Activated CD4-positive, alpha-beta T cell treated with anti-CD3 and anti-CD28 coated beads for 4 hours (primary cell): ENCODE data around the gene HLA-DQB2.
"Not testable (repeated sequence)": the region's sequence is repeated elsewhere in the genome, so short reads cannot be mapped to it uniquely, and the experiment has no call there.

Experiments
- DNase-seq, 2 donors: peaks; one replicate each; pipeline ENCODE4 v3.0.0-alpha.2; 2020

The HLA-DQB2 gene

GRCh38 chr6:32763421-32763820 is at the start of gene HLA-DQB2:
Gene HLA-DQB2, minus strand, starts transcription at chr6:32763532. Its CDS starts 62 bp downstream, at chr6:32763470.
- DNase-seq: no peak

- no peak for DNase-seq
Observed at GRCh38 chr6:32809171-32809570, 45.8 kb upstream of the HLA-DQB2 start.

DNA sequence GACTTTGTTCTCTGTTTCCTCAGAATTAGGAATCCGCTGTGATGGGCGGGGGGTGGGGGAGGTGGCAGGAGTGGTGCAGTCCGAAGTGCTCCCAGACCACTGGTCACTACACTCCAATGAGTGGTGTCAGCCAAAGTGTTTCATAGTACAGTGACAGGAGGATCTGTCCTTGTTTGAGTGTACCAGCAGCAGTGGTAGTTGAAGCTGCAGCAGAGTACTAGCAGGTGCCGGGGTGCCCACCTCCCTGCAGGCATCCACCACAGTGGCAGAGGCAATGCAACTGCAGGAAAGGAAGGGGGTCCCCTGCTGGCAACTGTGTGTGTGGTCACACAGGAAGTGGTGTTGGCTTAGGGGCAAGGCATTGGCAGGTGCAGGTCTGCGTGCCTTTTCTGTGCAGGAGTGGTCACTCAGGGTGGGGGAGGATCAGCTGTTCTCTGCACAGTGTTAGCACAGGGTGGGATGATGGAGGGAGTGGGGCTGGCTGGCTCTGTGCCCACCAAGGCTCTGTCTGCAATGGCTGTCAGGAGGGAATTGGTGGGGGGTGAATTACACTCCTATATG is 43.8 kb upstream of the HLA-DQB2 start:
- DNase-seq: no peak

DNA sequence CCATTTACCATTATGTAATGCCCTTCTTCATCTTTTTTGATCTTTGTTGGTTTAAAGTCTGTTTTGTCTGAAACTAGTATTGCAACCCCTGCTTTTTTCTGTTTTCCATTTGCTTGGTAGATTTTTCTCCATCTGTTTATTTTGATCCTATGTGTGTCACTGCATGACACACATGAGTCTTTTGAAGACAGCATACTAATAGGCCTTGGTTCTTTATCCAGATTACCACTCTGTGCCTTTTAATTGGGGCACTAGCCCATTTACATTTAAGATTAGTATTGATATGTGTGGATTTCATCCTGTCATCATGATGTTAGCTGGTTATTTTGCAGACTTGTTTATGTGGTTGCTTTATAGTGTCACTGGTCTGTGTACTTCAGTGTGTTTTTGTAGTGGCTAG is 42.1 kb upstream of the HLA-DQB2 start:
- not testable (repeated sequence) for DNase-seq

DNA sequence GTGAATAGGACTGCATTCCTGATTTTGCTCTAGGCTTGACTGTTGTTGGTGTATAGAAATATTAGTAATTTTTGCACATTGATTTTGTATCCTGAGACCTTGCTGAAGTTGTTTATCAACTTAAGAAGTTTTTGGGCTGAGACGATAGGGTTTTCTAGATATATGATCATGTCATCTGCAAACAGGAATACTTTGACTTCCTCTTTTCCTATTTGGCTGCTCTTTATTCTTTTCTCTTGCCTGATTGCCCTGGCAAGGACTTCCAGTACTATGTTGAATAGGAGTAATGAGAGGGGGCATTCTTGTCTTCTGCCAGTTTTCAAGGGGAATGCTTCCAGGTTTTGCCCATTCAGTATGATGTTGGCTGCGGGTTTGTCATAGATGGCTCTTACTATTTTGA is 40.1 kb upstream of the HLA-DQB2 start:
- no peak for DNase-seq

DNA sequence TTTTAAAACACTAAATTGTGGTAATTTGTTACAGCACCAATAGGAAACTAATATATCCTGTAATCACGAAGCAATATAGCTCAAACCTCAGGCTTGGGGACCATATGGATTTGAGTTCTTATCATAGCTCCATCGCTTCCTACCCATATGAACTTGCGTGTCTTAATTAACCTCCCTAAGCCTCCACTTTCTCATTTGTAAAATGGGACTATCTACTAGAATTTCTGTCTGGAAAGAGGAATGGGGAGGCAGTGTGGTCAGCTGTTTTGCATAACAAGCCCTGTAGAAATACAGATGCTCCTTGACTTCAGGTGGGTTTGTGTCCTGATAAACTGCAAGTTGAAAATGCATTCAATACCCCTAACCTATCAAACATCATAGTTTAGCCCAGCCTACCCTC is 36.4 kb upstream of the HLA-DQB2 start:
- DNase-seq: no peak

GRCh38 chr6:32799168-32799567 is 35.8 kb upstream of the HLA-DQB2 start:
- no peak for DNase-seq

GRCh38 chr6:32796848-32797776 is 33.8 kb upstream of the HLA-DQB2 start:
- DNase-seq: peak; percentile 57 to 82

GRCh38 chr6:32794510-32794909 is 31.2 kb upstream of the HLA-DQB2 start:
- no peak for DNase-seq

DNA sequence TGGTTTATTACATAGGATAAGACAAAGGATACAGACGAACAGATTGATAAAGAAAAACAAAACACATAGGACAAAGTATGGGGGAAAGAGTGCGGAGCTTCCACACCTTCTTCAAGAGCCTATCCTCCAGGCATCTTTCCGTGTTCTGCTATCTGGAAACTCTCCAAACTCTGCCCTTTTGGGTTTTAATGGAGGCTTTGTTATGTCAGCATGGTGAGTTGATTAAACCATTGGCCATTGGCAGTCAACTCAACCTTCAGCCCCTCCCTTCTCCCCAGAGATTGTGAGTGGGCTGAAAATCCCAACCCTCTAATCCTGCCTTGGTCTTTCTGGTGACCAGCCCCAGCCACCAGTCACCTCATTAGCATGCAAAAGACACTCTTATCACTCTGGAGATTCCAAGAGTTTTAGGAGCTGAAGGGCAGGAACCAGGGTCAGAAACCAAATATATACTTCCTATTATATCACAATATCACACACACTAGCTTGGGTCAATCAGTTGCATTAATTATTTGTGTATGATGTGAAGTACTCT is 29.6 kb upstream of the HLA-DQB2 start:
- no peak for DNase-seq

DNA sequence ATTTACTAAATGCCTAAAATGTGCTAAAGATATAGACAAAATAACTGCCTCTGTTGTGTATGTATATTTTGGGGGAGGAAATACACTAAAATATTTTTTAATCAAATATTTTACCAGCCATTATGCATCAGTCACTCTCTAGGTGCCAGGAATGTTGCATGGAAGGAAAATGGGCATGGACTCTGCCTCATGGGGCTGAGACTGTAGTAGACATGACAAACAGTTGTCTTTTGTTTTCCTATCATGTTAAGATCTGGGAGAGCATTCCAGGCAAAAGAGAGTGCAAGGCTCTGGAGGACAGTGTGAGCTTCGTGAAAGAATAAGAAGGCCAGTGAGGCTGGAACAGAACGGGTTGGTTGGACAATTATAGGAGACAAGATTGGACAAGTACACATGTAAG is 27.0 kb upstream of the HLA-DQB2 start:
- DNase-seq: no peak

DNA sequence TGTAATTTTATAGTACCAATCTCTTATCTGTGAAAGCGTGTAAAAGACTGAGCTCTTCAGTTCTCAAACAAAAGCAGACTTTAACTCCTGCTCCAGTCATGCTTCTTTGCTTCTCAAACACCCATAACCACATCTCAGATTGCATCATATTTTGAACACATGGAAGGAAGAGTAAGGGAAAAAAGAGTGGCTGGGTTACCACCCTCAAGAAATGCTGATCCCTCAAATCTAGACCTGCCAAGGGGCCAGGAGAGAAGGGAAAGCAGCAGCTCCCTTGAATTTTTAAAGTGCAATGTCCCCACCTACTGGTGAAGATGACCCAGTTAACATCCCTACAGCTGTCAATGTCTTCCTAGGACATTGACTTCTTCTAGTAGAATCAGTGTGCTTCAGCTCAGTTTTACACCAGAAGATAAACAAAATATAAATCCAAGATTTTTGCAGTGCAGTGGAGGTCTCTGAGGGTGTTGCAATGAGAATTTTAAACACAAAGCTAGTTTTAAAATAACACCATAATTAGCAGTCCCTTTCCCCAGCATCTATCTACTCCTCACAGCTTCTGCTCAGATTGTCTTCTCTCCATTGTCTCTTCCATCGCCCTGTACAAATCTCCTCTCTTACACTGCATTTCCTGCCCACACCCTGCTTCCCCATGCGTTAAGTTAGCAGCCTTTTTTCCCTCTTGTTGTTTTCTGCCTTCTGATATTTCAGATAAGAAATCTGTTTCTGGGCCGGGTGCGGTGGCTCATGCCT is 22.6 kb upstream of the HLA-DQB2 start:
- peak; percentile 9 to 39 for DNase-seq

DNA sequence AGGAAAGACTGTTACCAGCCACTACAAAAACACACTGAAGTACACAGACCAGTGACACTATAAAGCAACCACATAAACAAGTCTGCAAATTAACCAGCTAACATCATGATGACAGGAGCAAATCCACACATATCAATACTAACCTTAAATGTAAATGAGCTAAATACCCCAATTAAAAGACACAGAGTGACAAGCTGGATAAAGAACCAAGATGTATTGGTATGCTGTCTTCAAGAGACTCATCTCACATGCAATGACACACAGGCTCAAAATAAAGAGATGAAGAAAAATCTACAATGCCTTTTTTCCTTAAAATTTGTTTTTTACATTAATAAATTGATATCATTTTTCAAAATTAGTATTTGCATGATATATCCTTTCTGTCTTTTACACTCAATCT is 19.6 kb upstream of the HLA-DQB2 start:
- DNase-seq: not testable (repeated sequence)

DNA sequence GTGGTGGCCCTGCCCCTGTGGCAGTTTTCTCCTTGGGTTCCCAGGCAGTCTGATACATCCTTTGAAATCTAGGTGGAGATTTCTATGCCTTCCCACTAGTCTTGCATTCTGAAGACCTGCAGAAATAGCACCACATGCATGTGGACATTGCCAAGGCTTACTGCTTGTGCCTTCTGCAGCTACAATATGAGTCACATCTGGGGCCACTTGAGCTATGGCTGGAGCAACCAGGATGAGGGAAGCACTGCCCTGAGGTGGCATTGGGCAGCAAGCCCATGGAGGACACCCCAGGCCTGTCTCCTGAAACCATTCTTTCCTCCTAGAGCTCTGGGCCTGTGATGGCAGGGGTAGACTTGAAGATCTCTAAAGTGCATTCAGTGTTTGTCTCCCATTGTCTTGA is 15.7 kb upstream of the HLA-DQB2 start:
- DNase-seq: no peak

DNA sequence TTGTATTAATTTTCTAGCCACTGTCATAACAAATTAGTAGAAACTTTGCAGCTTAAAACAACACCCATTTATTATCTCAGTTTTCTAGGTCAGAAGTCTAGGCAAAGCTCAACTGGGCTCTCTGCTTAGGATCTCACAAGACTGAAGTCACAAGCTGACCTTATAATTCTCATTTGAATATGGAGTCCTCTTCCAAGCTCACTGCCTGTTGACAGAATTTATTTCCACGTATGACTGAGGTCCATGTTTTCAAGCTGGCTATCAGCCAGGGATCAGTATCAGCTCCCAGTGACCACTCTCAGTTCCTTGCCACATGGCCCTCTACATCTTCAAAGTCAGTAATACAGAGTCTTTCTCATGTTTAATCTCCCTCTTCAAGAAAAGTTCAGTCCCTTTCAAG is 11.7 kb upstream of the HLA-DQB2 start:
- no peak for DNase-seq

GRCh38 chr6:32774426-32774825 is 11.1 kb upstream of the HLA-DQB2 start:
- DNase-seq: no peak

DNA sequence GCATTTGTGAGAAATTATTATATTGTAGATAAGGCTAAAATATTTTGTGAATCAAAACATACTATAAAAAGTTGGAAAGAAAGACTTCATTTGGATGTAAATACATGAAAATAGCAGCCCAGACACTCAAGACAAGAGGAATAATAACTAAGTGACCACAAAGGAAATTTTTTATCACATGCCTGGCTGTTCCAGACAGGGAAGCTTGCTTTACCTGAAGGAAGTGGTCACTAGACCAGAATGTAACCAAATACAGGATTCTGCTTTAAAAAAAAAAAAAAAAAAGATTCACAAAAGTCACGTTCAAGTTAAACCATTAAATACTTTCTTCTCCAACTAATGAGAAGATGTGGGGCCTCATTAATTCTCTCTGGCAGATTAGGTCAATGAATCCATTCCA is 9.3 kb upstream of the HLA-DQB2 start:
- no peak for DNase-seq

GRCh38 chr6:32764048-32764447 is 716 bp upstream of the HLA-DQB2 start:
- no peak for DNase-seq

- DNase-seq: no peak
Observed at GRCh38 chr6:32761548-32761947, 1.8 kb downstream of the HLA-DQB2 start.

GRCh38 chr6:32761072-32761471 is 2.3 kb downstream of the HLA-DQB2 start:
- no peak for DNase-seq

- DNase-seq: no peak
Observed at GRCh38 chr6:32759669-32760068, 3.7 kb downstream of the HLA-DQB2 start.

GRCh38 chr6:32752580-32752979 is 10.8 kb downstream of the HLA-DQB2 start:
- no peak for DNase-seq

DNA sequence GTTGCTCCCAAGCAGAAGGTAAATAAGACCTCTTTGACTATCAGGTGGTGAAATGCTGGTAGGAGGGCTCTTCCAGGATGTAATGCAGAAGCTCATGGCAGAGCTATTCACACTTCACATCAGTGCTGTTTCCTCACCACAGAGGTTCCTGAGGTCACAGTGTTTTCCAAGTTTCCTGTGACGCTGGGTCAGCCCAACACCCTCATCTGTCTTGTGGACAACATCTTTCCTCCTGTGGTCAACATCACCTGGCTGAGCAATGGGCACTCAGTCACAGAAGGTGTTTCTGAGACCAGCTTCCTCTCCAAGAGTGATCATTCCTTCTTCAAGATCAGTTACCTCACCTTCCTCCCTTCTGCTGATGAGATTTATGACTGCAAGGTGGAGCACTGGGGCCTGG is 17.7 kb downstream of the HLA-DQB2 start:
- not testable (repeated sequence) for DNase-seq
